K562 (cell line): ENCODE data around the gene LMAN1. TPM values are rescaled to one million over a fixed set of nuclear protein-coding genes. Genes with fewer than 3 reads are reported as not detected.

Experiments used
- ATAC-seq: fragments of 200-7000 bp; cut with Tn5 transposase; 3 replicates; pipeline ENCODE4 v1.9.1; 2020; ENCODE audit warnings: moderate library complexity
- BruUV-seq: library from RNA; stranded (reverse); fragments of 400-500 nt; replicated peaks from 2 replicates; lab custom pipeline; 2021; lab: Mats Ljungman, UMichigan
- CTCF ChIA-PET: fragments of 300-600 bp; formaldehyde crosslinking; extraction: SDS; loops from one replicate; lab custom pipeline; 2021; ENCODE audit warnings: low intra/inter-chr PET ratio; lab: Yijun Ruan, JAX
- POLR2A ChIA-PET: fragments of 300-600, 350-650 bp; sonication (Branson Sonifier 250); formaldehyde crosslinking; extraction: SDS; loops from one replicate; lab custom pipeline; 2021; ENCODE audit warnings: antibody characterized with exemption, inconsistent platforms; lab: Yijun Ruan, JAX
- DNase-seq, 4 experiments: peaks; one replicate each; pipeline versions ENCODE4 v3.0.0 to v3.0.0-alpha.2; 2011 to 2018; ENCODE audit warnings: low spot score in 3 of 4, mixed read lengths in 3 of 4; ENCODE audit errors: extremely low read depth in 1 of 4
- FAIRE-seq: peaks from 2 replicates; lab custom pipeline; 2011; peaks lifted over from hg19 to GRCh38; lab: Jason Lieb, UNC
- H2AFZ ChIP-seq: 2 replicates; pipeline ENCODE4 v1.6.0; 2011; ENCODE audit warnings: low read depth, low read length, control low read depth, inconsistent platforms
- H3K27ac ChIP-seq: fragments of 200-600 bp; 3 replicates; pipeline ENCODE4 v1.8.0; 2011; ENCODE audit warnings: low read depth, mild to moderate bottlenecking, control low read depth, inconsistent platforms, low read length, moderate library complexity, mixed read lengths; ENCODE audit errors: extremely low read depth
- H3K27me3 ChIP-seq, 2 experiments: fragments of 300-600 bp in 1 of 2; 2 replicates in 1 of 2; 3 replicates in 1 of 2; pipeline versions ENCODE4 v1.6.0 to v1.8.0; 2011; ENCODE audit warnings: inconsistent platforms in 2 of 2, low read length in 2 of 2, mild to moderate bottlenecking in 1 of 2, mixed read lengths in 1 of 2, moderate library complexity in 1 of 2; ENCODE audit not compliant: control insufficient read depth in 2 of 2, insufficient read depth in 2 of 2
- H3K36me3 ChIP-seq: fragments of 300-600 bp; 3 replicates; pipeline ENCODE4 v1.8.0; 2011; ENCODE audit warnings: mild to moderate bottlenecking, low read length, inconsistent platforms; ENCODE audit not compliant: control insufficient read depth, insufficient read depth
- H3K4me1 ChIP-seq, 2 experiments: fragments of 200-600 bp in 1 of 2; replicated peaks in 1 of 2; 2 replicates in 1 of 2; 3 replicates in 1 of 2; pipeline versions ENCODE4 v1.5.1 to v1.8.0; 2011; ENCODE audit warnings: inconsistent platforms in 2 of 2, low read length in 2 of 2, mild to moderate bottlenecking in 1 of 2, mixed read lengths in 1 of 2, moderate library complexity in 1 of 2; ENCODE audit not compliant: control insufficient read depth in 2 of 2, insufficient read depth in 2 of 2
- H3K4me2 ChIP-seq: 2 replicates; pipeline ENCODE4 v1.6.1; 2011; ENCODE audit warnings: low read length, control low read depth, inconsistent platforms, mixed read lengths; ENCODE audit not compliant: insufficient read depth
- H3K4me3 ChIP-seq: fragments of 200-600 bp; sonication (generic), shearing (Covaris generic); 2 replicates; pipeline ENCODE4 v1.5.1; 2016; ENCODE audit warnings: control low read depth, inconsistent platforms
- H3K79me2 ChIP-seq: fragments of 200-600 bp; 3 replicates; pipeline ENCODE4 v1.8.0; 2011; ENCODE audit warnings: low read length, inconsistent platforms; ENCODE audit not compliant: control insufficient read depth, insufficient read depth
- H3K9ac ChIP-seq, 2 experiments: 2 replicates each; pipeline versions ENCODE4 v1.6.0 to v1.6.1; 2011; ENCODE audit warnings: low read depth in 2 of 2, low read length in 2 of 2, control low read depth in 1 of 2, inconsistent platforms in 1 of 2, mild to moderate bottlenecking in 1 of 2, mixed read lengths in 1 of 2; ENCODE audit not compliant: insufficient read depth in 1 of 2
- H3K9me1 ChIP-seq: one replicate; pipeline ENCODE4 v1.6.0; 2011; ENCODE audit warnings: inconsistent platforms, mild to moderate bottlenecking, low read length, moderate library complexity; ENCODE audit not compliant: control insufficient read depth, insufficient read depth
- H3K9me3 ChIP-seq: replicated peaks from 2 replicates; pipeline ENCODE4 v1.5.1; 2011; ENCODE audit warnings: low read depth, low read length, inconsistent platforms; ENCODE audit not compliant: control insufficient read depth, insufficient read depth
- H4K20me1 ChIP-seq: replicated peaks from 2 replicates; pipeline ENCODE4 v1.6.1; 2011; ENCODE audit warnings: low read length, inconsistent platforms, mixed read lengths; ENCODE audit not compliant: control insufficient read depth, insufficient read depth
- CHD2 ChIP-seq: IDR thresholded peaks from 2 replicates; pipeline ENCODE4 v1.6.1; 2011; ENCODE audit warnings: low read depth, low read length
- HOXB6 ChIP-seq: fragments of 250-450 bp; sonication (Bioruptor Pico); IDR thresholded peaks from 2 replicates; pipeline ENCODE4 v1.5.1; 2022; ENCODE audit warnings: mild to moderate bottlenecking, borderline replicate concordance
- POLR2AphosphoS5 ChIP-seq: IDR thresholded peaks from 2 replicates; pipeline ENCODE4 v1.6.1; 2011; ENCODE audit warnings: mild to moderate bottlenecking, low read depth, low read length, moderate library complexity; ENCODE audit not compliant: control insufficient read depth, insufficient read depth
- RBM34 ChIP-seq: fragments of 200-400 bp; formaldehyde crosslinking; IDR thresholded peaks from 2 replicates; pipeline ENCODE4 v1.6.1; 2018; ENCODE audit warnings: low read length, borderline replicate concordance; ENCODE audit not compliant: insufficient read depth
- TAF15 ChIP-seq: fragments of 200-400 bp; formaldehyde crosslinking; IDR thresholded peaks from 2 replicates; pipeline ENCODE4 v1.6.1; 2017; ENCODE audit warnings: mild to moderate bottlenecking, low read depth, low read length, moderate library complexity
- TARDBP ChIP-seq: fragments of 450-650 bp; IDR thresholded peaks from 2 replicates; pipeline ENCODE4 v1.6.1; 2016
- ZNF764 ChIP-seq: fragments of 250-450 bp; sonication (Bioruptor Pico); IDR thresholded peaks from 2 replicates; pipeline ENCODE4 v1.4.0; 2020; ENCODE audit warnings: low read depth, mild to moderate bottlenecking, moderate library complexity
- ZNF830 ChIP-seq: fragments of 250-450 bp; sonication (Bioruptor Pico); IDR thresholded peaks from 2 replicates; pipeline ENCODE4 v1.5.0; 2021; ENCODE audit warnings: mild to moderate bottlenecking
- WGBS: fragments of 100-300 bp; shearing (Covaris generic); methylation state at CpG from one replicate; pipeline ENCODE4 v1.1.6; 2016; ENCODE audit warnings: low coverage, mixed read lengths; ENCODE audit not compliant: insufficient coverage; ENCODE audit errors: missing lambda C conversion rate; 5-methylcytosine and 5-hydroxymethylcytosine counted together
- in situ Hi-C: fragments of 300-500 bp; cut with MboI; formaldehyde crosslinking; loops from 4 replicates; pipeline ENCODE4 v1.15.0; 2018; ENCODE audit warnings: inconsistent platforms, mixed read lengths
- intact Hi-C: fragments of 100-400 bp; cut with micrococcal nuclease; formaldehyde crosslinking; loops from 2 replicates; pipeline ENCODE4 v1.14.2; 2022
- polyA plus RNA-seq, 8 experiments: library from polyadenylated mRNA; depleted of rRNA in 4 of 8; stranded (reverse) in 5 of 8; unstranded in 3 of 8; fragments of >200 nt; fragmentation: Nextera tagmentation in 2 of 8; fragmentation: Illumina TruSeq in 1 of 8; extraction: Ambion mirVana in 2 of 8; extraction: Trizol in 1 of 8; gene quantifications; 2 replicates each; pipeline versions ENCODE4 v1.2.1 to v1.2.3, GENCODE V29; 2011 to 2014; ENCODE audit warnings: inconsistent platforms in 1 of 8, missing spikeins in 1 of 8
- total RNA-seq, 7 experiments: library from RNA; depleted of rRNA in 6 of 7; stranded (reverse); fragments of >200 nt in 6 of 7; fragmentation: Illumina TruSeq in 2 of 7; extraction: Trizol in 2 of 7; gene quantifications; 2 replicates each; pipeline versions ENCODE4 v1.2.1 to v1.2.3, GENCODE V29; 2011 to 2021; ENCODE audit warnings: low replicate concordance in 1 of 7

Gene LMAN1
- total and polyA plus RNA-seq, 9 of the 15 experiments (the other 6 are each of a cell fraction or from before 2014, with no cell fraction given) = 18.8 to 108 (median 71.2) TPM

GRCh38 chr18:59354731-59355130, 4.3 kb downstream of the LMAN1 start:
- H4K20me1 ChIP-seq = peaks cover 7% of the 10 kb centered on the region; the same call in 1 of the 2 replicates
- no peak overlapping the region for H3K4me2 ChIP-seq
- no peak overlapping the region for H3K9ac ChIP-seq
- no peak overlapping the region for H3K4me3 ChIP-seq
- POLR2A ChIA-PET = interaction anchor here (0.7 kb wide), 1 partner anchor 1157 kb away, joined by 3 read pairs; no protein-coding TSS in a partner anchor
- H2AFZ ChIP-seq = no peak overlapping the region
- no peak for FAIRE-seq
- no peak for DNase-seq
- BruUV-seq = no TSS peak
- no peaks in the 10 kb centered on the region for H3K9me3 ChIP-seq
- intact Hi-C loops = no loop called here
- in situ Hi-C loops = no loop called here
- peaks cover 59% of the 10 kb centered on the region for H3K79me2 ChIP-seq
- CTCF ChIA-PET = no interaction called here
- no peaks in the 10 kb centered on the region for H3K9me1 ChIP-seq
- H3K27ac ChIP-seq = no peak overlapping the region
- TF ChIP-seq RBM34 (no peak), CHD2 (no peak), ZNF830 (CRISPR knock-in tag) (no peak), POLR2AphosphoS5 (no peak), TARDBP (no peak), ZNF764 (CRISPR knock-in tag) (no peak), HOXB6 (no peak), TAF15 (no peak)
- H3K36me3 ChIP-seq = peaks cover 75% of the 10 kb centered on the region
- H3K4me1 ChIP-seq = peaks cover 0 to 7% of the 10 kb centered on the region in 2 experiments; a peak in 3 of 5 replicates
- 94% methylated on average over 2 of the region's 2 CpGs for WGBS
- no peaks in the 10 kb centered on the region for H3K27me3 ChIP-seq
- ATAC-seq = no peak
